Right lobe of liver (tissue), 4 donors: ENCODE measurements around the gene SLC6A16.

Experiments used
- POLR2A ChIP-seq: fragments of 450-650 bp; IDR thresholded peaks from one replicate; pipeline ENCODE4 v1.6.1; 2017; ENCODE audit warnings: antibody characterized with exemption, mild to moderate bottlenecking
- TF ChIP-seq, protein P1 (sequence below), 4 donors: fragments of 200-600 bp in 3 of 4; fragments of 450-650 bp in 1 of 4; IDR thresholded peaks; one replicate each; pipeline versions ENCODE4 v1.5.1 to v1.8.0; 2016 to 2022; ENCODE audit warnings: antibody characterized with exemption in 4 of 4, mild to moderate bottlenecking in 2 of 4
- donor health status: DM: no; HTN: no; CAD: no.
- donor health status: DM: no; HTN: no; CAD: no.
- donor health status: DM: no; HTN: yes; CAD: no.

GRCh38 chr19:49328741-49329140 is 3.8 kb upstream of the SLC6A16 start:
- TF ChIP-seq, protein P1, sequence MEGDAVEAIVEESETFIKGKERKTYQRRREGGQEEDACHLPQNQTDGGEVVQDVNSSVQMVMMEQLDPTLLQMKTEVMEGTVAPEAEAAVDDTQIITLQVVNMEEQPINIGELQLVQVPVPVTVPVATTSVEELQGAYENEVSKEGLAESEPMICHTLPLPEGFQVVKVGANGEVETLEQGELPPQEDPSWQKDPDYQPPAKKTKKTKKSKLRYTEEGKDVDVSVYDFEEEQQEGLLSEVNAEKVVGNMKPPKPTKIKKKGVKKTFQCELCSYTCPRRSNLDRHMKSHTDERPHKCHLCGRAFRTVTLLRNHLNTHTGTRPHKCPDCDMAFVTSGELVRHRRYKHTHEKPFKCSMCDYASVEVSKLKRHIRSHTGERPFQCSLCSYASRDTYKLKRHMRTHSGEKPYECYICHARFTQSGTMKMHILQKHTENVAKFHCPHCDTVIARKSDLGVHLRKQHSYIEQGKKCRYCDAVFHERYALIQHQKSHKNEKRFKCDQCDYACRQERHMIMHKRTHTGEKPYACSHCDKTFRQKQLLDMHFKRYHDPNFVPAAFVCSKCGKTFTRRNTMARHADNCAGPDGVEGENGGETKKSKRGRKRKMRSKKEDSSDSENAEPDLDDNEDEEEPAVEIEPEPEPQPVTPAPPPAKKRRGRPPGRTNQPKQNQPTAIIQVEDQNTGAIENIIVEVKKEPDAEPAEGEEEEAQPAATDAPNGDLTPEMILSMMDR (IDR thresholded peaks at IDR 0.05), result no peak
- no peak for TF ChIP-seq POLR2A
